ENCODE measurements around the gene EDC4.

EDC4 gene

DNA sequence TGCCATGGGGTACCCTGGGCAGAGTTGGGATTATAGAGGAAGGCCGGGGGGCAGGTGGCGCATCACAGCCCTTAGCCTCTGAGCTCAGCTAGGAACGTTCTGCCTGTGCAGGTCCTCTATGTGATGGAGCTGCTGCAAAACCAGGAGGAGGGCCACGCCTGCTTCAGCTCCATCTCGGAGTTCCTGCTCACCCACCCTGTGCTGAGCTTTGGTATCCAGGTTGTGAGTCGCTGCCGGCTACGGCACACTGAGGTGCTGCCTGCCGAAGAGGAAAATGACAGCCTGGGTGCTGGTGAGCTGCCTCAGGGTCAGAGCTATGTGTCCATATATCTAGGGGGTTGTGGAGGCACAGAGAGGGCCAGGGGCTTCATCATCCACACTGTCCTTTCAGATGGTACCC, 6.0 kb downstream of the EDC4 start:
- Mint-ChIP-seq H3K36me3 (ENCODE audit: low read depth) (peaks cover 42% of the 10 kb centered on the region), H3K4me3 (no peak overlapping the region), H3K4me1 (ENCODE audit: low read depth) (peaks cover 23% of the 10 kb centered on the region), H3K27ac (no peak overlapping the region), H3K9me3 (no peaks in the 10 kb centered on the region), H3K27me3 (ENCODE audit: low read depth) (no peaks in the 10 kb centered on the region)

DNA sequence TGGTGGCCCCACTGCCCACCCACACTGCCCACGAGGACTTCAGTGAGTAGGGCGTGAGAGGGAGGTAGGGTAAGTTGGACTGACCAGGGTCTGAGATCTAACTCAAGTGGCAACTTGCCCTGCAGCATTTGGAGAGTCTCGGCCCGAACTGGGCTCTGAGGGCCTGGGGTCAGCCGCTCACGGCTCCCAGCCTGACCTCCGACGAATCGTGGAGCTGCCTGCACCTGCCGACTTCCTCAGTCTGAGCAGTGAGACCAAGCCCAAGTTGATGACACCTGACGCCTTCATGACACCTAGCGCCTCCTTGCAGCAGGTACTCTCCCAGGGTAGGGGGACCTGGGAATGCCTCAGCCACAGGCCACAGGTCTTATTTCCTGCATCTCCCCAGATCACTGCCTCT, 6.6 kb downstream of the EDC4 start:
- H3K4me1 Mint-ChIP-seq (ENCODE audit: low read depth): peaks cover 16% of the 10 kb centered on the region
- no peaks in the 10 kb centered on the region for H3K27me3 Mint-ChIP-seq (ENCODE audit: low read depth)
- no peaks in the 10 kb centered on the region for H3K9me3 Mint-ChIP-seq
- H3K36me3 Mint-ChIP-seq (ENCODE audit: low read depth): peaks cover 43% of the 10 kb centered on the region
- H3K27ac Mint-ChIP-seq: no peak overlapping the region
- H3K4me3 Mint-ChIP-seq: no peak overlapping the region

DNA sequence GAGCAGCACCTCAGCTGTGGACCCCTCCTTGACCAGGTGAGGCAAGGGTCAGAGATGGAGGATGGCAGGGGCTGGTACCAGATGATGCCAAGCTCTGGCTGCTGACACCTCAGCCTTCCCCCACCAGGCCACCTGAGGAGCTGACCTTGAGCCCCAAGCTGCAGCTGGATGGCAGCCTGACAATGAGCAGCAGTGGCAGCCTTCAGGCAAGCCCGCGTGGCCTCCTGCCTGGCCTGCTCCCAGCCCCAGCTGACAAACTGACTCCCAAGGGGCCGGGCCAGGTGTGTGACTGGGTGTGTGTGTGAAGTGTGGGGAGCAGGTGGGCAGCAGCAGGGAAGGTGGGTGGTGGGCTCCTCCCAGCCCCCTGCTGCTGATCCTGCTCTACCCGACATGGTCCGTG, 7.1 kb downstream of the EDC4 start:
- no peak overlapping the region for H3K4me3 Mint-ChIP-seq
- H3K36me3 Mint-ChIP-seq (ENCODE audit: low read depth): peaks cover 43% of the 10 kb centered on the region

DNA sequence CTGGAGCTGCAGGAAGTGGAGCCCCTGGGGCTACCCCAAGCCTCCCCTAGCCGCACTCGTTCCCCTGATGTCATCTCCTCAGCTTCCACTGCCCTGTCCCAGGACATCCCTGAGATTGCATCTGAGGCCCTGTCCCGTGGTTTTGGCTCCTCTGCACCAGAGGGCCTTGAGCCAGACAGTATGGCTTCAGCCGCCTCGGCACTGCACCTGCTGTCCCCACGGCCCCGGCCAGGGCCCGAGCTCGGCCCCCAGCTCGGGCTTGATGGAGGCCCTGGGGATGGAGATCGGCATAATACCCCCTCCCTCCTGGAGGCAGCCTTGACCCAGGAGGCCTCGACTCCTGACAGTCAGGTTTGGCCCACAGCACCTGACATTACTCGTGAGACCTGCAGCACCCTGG, 7.7 kb downstream of the EDC4 start:
- Mint-ChIP-seq H3K9me3 (no peaks in the 10 kb centered on the region), H3K27ac (no peak overlapping the region), H3K4me3 (no peak overlapping the region)

More for the DNA sequence above, 7.1 kb downstream of the EDC4 start:
- Mint-ChIP-seq H3K9me3 (no peaks in the 10 kb centered on the region), H3K27ac (no peak overlapping the region), H3K4me1 (ENCODE audit: low read depth) (peaks cover 12% of the 10 kb centered on the region), H3K27me3 (ENCODE audit: low read depth) (no peaks in the 10 kb centered on the region)

DNA sequence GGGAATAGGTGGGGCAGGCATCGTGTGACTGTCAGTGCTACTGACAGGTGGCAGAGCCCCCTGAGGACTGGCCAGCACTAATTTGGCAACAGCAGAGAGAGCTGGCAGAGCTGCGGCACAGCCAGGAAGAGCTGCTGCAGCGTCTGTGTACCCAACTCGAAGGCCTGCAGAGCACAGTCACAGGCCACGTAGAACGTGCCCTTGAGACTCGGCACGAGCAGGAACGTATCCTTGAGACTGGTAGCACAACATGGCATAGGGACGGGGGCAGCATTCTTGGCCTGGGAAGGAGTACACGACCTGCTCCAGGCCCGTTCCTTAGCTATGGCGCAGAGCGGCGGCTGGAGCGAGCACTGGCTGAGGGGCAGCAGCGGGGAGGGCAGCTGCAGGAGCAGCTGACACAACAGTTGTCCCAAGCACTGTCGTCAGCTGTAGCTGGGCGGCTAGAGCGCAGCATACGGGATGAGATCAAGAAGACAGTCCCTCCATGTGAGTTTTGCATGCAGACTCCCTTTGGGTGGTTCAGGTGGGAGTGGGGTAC, 8.8 kb downstream of the EDC4 start:
- Mint-ChIP-seq H3K36me3 (ENCODE audit: low read depth) (peaks cover 37% of the 10 kb centered on the region), H3K27me3 (ENCODE audit: low read depth) (no peaks in the 10 kb centered on the region), H3K4me3 (no peak overlapping the region), H3K4me1 (ENCODE audit: low read depth) (no peaks in the 10 kb centered on the region), H3K9me3 (no peaks in the 10 kb centered on the region), H3K27ac (no peak overlapping the region)

More for the DNA sequence above, 7.7 kb downstream of the EDC4 start:
- H3K36me3 Mint-ChIP-seq (ENCODE audit: low read depth): peaks cover 39% of the 10 kb centered on the region
- H3K27me3 Mint-ChIP-seq (ENCODE audit: low read depth): no peaks in the 10 kb centered on the region
- peaks cover 5% of the 10 kb centered on the region for H3K4me1 Mint-ChIP-seq (ENCODE audit: low read depth)

DNA sequence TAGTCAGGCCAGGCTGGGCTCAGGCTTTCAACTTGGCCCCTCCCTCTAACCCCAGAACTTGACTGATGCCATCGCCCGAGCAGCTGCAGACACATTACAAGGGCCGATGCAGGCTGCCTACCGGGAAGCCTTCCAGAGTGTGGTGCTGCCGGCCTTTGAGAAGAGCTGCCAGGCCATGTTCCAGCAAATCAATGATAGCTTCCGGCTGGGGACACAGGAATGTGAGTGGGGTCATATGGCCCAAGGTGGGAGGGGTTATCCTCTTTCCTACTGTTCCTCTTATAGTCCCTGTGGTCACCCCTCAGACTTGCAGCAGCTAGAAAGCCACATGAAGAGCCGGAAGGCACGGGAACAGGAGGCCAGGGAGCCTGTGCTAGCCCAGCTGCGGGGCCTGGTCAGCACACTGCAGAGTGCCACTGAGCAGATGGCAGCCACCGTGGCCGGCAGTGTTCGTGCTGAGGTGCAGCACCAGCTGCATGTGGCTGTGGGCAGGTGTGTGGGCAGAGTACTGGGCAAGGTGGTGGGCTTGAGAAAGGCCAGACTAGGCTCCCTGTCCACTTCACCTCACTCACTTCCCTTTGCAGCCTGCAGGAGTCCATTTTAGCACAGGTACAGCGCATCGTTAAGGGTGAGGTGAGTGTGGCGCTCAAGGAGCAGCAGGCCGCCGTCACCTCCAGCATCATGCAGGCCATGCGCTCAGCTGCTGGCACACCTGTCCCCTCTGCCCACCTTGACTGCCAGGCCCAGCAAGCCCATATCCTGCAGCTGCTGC, 9.7 kb downstream of the EDC4 start:
- peaks cover 36% of the 10 kb centered on the region for H3K36me3 Mint-ChIP-seq (ENCODE audit: low read depth)
- H3K4me1 Mint-ChIP-seq (ENCODE audit: low read depth): no peaks in the 10 kb centered on the region
- no peak overlapping the region for H3K4me3 Mint-ChIP-seq
- H3K27me3 Mint-ChIP-seq (ENCODE audit: low read depth): no peaks in the 10 kb centered on the region
- H3K9me3 Mint-ChIP-seq: no peaks in the 10 kb centered on the region
- H3K27ac Mint-ChIP-seq: no peak overlapping the region

DNA sequence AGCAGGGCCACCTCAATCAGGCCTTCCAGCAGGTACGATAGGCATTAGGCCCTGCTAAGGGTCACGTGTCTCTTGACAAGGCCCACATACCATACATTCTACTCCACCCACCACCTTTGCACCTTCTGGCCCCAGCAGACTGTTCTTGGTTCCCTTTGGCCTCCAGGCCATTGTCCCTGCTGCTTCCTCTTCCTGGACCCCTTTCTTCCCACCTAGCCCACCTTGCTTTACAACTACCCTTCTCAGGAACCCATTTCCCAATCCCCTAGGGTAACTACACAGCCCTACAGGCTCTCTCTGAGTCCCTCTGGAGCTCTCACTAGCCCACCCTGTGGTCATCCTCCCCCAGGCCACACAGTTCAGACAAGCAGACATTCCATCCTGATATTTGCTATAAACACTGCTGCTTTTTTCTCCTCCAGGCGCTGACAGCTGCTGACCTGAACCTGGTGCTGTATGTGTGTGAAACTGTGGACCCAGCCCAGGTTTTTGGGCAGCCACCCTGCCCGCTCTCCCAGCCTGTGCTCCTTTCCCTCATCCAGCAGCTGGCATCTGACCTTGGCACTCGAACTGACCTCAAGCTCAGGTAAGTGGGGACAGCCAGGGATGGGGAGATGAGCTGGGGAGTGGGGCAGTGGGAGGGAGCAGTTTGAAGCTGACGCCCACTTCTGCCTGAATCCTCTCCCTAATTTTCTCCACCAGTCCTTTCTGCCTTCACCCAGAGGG, 10.5 kb downstream of the EDC4 start:
- no peak overlapping the region for H3K27ac Mint-ChIP-seq

DNA sequence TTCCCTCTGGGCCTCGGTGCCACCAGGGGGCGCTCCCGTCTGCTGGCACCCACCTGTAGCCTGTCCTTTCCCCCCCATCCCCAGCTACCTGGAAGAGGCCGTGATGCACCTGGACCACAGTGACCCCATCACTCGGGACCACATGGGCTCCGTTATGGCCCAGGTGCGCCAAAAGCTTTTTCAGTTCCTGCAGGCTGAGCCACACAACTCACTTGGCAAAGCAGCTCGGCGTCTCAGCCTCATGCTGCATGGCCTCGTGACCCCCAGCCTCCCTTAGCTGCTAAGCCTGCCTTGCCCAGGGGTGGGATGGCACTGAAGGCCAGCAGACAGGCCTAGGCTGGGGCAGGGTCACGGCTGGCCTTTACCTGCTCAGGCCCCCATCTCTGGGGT, 11.0 kb downstream of the EDC4 start:
- no peaks in the 10 kb centered on the region for H3K4me1 Mint-ChIP-seq (ENCODE audit: low read depth)
- no peak overlapping the region for H3K27ac Mint-ChIP-seq
- no peaks in the 10 kb centered on the region for H3K27me3 Mint-ChIP-seq (ENCODE audit: low read depth)
- no peaks in the 10 kb centered on the region for H3K9me3 Mint-ChIP-seq
- H3K36me3 Mint-ChIP-seq (ENCODE audit: low read depth): peaks cover 31% of the 10 kb centered on the region
- no peak overlapping the region for H3K4me3 Mint-ChIP-seq

More for the DNA sequence above, 10.5 kb downstream of the EDC4 start:
- no peaks in the 10 kb centered on the region for H3K27me3 Mint-ChIP-seq (ENCODE audit: low read depth)
- H3K36me3 Mint-ChIP-seq (ENCODE audit: low read depth): peaks cover 31% of the 10 kb centered on the region
- H3K9me3 Mint-ChIP-seq: no peaks in the 10 kb centered on the region
- no peaks in the 10 kb centered on the region for H3K4me1 Mint-ChIP-seq (ENCODE audit: low read depth)
- no peak overlapping the region for H3K4me3 Mint-ChIP-seq

DNA sequence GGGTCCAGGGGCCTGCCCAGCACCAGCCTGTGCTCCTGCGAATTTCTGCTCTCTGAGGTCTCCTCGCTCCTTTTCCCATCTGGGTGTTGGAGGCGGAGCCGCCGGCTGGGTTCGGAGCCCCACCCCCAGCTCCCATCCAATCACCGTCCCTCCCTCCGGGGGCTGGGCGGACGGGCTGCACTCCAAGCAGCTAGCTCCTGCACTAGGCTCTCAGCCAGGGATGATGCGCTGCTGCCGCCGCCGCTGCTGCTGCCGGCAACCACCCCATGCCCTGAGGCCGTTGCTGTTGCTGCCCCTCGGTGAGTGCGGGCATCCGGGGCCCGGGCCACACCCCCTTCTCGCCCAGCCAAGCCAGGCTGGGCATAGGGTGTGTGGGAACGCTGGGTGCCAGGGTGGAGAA, 11.8 kb downstream of the EDC4 start, which contains the start of gene NRN1L:
NRN1L (plus strand) TSS at position 202 of the 400 bp plus-strand sequence; CDS start at position 221, 19 bp downstream.
- H3K4me3 Mint-ChIP-seq: no peak within 1 kb of the TSS
- no peak within 1 kb of the TSS for H3K27ac Mint-ChIP-seq
- H3K4me1 Mint-ChIP-seq (ENCODE audit: low read depth): no peaks in the 10 kb centered on the region
- peaks cover 25% of the 10 kb centered on the region for H3K36me3 Mint-ChIP-seq (ENCODE audit: low read depth)
- no peaks in the 10 kb centered on the region for H3K27me3 Mint-ChIP-seq (ENCODE audit: low read depth)
- H3K9me3 Mint-ChIP-seq: no peaks in the 10 kb centered on the region

DNA sequence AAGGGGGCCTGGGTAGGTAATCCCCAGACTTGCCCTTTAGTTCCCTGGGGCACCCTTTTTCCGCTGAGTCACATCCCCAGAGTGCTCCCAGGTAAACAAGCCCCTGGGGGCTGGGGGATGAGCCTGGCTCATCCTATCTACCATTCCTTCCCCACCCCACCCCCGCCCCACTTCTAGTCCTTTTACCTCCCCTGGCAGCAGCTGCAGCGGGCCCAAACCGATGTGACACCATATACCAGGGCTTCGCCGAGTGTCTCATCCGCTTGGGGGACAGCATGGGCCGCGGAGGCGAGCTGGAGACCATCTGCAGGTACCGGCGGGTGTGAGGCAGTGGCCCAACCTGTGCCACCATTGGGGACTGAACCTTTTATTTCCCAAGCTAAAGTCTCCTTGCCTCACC, 12.7 kb downstream of the EDC4 start:
- no peaks in the 10 kb centered on the region for H3K4me1 Mint-ChIP-seq (ENCODE audit: low read depth)
- peaks cover 21% of the 10 kb centered on the region for H3K36me3 Mint-ChIP-seq (ENCODE audit: low read depth)
- H3K27ac Mint-ChIP-seq: no peak overlapping the region

DNA sequence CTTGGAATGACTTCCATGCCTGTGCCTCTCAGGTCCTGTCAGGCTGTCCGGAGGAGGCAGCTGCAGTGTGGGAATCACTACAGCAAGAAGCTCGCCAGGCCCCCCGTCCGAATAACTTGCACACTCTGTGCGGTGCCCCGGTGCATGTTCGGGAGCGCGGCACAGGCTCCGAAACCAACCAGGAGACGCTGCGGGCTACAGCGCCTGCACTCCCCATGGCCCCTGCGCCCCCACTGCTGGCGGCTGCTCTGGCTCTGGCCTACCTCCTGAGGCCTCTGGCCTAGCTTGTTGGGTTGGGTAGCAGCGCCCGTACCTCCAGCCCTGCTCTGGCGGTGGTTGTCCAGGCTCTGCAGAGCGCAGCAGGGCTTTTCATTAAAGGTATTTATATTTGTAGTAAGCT, 13.1 kb downstream of the EDC4 start:
- Mint-ChIP-seq H3K4me1 (ENCODE audit: low read depth) (no peaks in the 10 kb centered on the region), H3K27me3 (ENCODE audit: low read depth) (no peaks in the 10 kb centered on the region), H3K9me3 (no peaks in the 10 kb centered on the region), H3K4me3 (no peak overlapping the region), H3K27ac (no peak overlapping the region), H3K36me3 (ENCODE audit: low read depth) (peaks cover 20% of the 10 kb centered on the region)

More for the DNA sequence above, 12.7 kb downstream of the EDC4 start:
- Mint-ChIP-seq H3K4me3 (no peak overlapping the region), H3K27me3 (ENCODE audit: low read depth) (no peaks in the 10 kb centered on the region), H3K9me3 (no peaks in the 10 kb centered on the region)

DNA sequence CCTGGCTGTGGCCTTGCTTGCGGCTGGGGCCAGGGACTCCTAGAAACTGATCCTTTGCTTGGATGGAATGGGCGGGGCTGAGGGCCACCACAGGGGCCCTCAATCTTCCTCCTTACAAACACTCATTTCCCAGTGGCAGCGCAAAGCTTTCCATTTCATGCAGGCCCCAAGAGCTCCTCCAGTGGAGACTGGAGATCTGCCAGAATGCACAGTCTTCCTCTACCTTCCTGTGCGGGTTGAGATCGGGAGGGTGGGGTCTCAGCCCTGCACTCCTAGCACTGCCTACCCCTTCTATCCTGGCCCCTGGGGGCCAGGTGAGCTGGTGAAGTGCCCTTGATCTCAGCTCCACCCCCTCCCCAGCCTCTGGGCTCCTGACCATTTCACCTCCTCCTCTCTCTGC, 13.5 kb downstream of the EDC4 start:
- Mint-ChIP-seq H3K4me1 (ENCODE audit: low read depth) (no peaks in the 10 kb centered on the region), H3K36me3 (ENCODE audit: low read depth) (peaks cover 17% of the 10 kb centered on the region), H3K27me3 (ENCODE audit: low read depth) (no peaks in the 10 kb centered on the region), H3K27ac (peak overlapping the region; percentile 36), H3K4me3 (no peak overlapping the region), H3K9me3 (no peaks in the 10 kb centered on the region)

DNA sequence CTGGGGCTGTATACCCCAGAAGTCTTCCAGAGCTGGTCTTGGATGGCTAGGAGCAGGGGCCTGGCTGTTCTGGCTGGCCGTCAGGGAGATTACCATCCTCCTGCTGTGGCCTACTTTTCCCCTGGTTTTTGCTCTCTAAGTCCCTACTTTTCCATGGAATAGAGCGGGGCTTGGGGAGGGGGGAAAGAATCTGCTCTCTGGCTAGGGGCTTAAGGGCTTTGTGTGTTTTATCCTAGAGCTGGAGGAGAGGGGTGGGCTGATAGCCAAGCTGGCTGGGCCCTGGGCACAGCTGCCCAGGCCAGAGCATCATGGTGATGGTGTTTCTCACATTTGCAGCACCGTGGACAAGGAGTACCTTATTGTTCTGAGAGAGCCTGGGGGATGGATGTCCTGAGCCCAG, 15.5 kb downstream of the EDC4 start:
- no peak overlapping the region for H3K27ac Mint-ChIP-seq
- H3K27me3 Mint-ChIP-seq (ENCODE audit: low read depth): no peaks in the 10 kb centered on the region
- H3K36me3 Mint-ChIP-seq (ENCODE audit: low read depth): peaks cover 11% of the 10 kb centered on the region
- H3K9me3 Mint-ChIP-seq: no peaks in the 10 kb centered on the region
- H3K4me1 Mint-ChIP-seq (ENCODE audit: low read depth): peaks cover 7% of the 10 kb centered on the region
- H3K4me3 Mint-ChIP-seq: no peak overlapping the region

DNA sequence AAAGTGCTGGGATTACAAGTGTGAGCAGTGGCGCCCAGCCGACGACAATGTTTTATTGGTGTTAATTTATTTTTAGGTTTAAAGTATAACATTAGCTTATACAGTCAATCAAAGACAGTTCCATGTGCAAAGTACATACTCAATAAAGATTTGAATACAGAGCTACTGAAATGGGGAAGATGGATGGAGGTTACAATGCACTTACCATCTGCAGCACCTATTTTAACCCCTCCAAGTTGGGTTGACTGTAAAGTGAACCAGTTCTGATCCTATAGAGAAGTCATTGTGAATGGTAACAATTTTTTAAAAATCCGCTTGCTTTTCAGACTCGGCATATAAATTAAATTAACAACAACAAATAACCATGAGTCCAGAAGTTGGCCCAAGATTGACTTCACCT, 19.5 kb downstream of the EDC4 start:
- H3K27me3 Mint-ChIP-seq (ENCODE audit: low read depth): no peaks in the 10 kb centered on the region
- peaks cover 2% of the 10 kb centered on the region for H3K36me3 Mint-ChIP-seq (ENCODE audit: low read depth)
- H3K4me1 Mint-ChIP-seq (ENCODE audit: low read depth): peaks cover 20% of the 10 kb centered on the region
- H3K27ac Mint-ChIP-seq: peak overlapping the region; percentile 88
- no peaks in the 10 kb centered on the region for H3K9me3 Mint-ChIP-seq
- peak overlapping the region; percentile 90 for H3K4me3 Mint-ChIP-seq
